ENCODE results near the gene ARFIP2. TPM values are rescaled to one million over a fixed set of nuclear protein-coding genes. Genes with fewer than 3 reads are reported as not detected.

The ARFIP2 gene
- total and polyA plus RNA-seq, 2 donors from 2014 or later: 45.6 to 62.3 TPM

GRCh38 chr11:6502382-6502781 is 21.3 kb upstream of the ARFIP2 start:
- Histone ChIP-seq H3K4me3 (ENCODE audit: low read length in 3 of 3) (no peak overlapping the region), H3K27ac (ENCODE audit: low read depth in 2 of 2, low read length in 2 of 2) (no peak overlapping the region), H3K4me1 (ENCODE audit: control insufficient read depth in 2 of 3, insufficient read depth in 2 of 3, low read depth in 1 of 3, low read length in 3 of 3) (no peaks in the 10 kb centered on the region), H3K36me3 (ENCODE audit: control insufficient read depth in 2 of 3, insufficient read depth in 3 of 3, low read length in 3 of 3) (no peaks in the 10 kb centered on the region), H3K27me3 (ENCODE audit: control insufficient read depth, insufficient read depth, low read length) (no peaks in the 10 kb centered on the region), H3K9ac (ENCODE audit: low read length in 3 of 3) (no peak overlapping the region), H3K9me3 (ENCODE audit: control insufficient read depth in 2 of 3, insufficient read depth in 1 of 3, low read length in 3 of 3) (no peaks in the 10 kb centered on the region)
- DNase-seq: no peak
- no peak for FAIRE-seq
- intact Hi-C loops (cut with DNase I): loop anchor here (10.0 kb wide), 1 partner anchor 118 kb away; no protein-coding TSS in a partner anchor
- TF ChIP-seq CTCF (IDR thresholded peaks at IDR 0.05; ENCODE audit: borderline replicate concordance, extremely low read depth, insufficient read depth): no peak

- FAIRE-seq (no peak), DNase-seq (no peak)
- Histone ChIP-seq H3K27me3 (ENCODE audit: control insufficient read depth, insufficient read depth, low read length) (no peaks in the 10 kb centered on the region), H3K9me3 (ENCODE audit: control insufficient read depth in 2 of 3, insufficient read depth in 1 of 3, low read length in 3 of 3) (no peaks in the 10 kb centered on the region), H3K4me3 (ENCODE audit: low read length in 3 of 3) (no peak overlapping the region), H3K36me3 (ENCODE audit: control insufficient read depth in 2 of 3, insufficient read depth in 3 of 3, low read length in 3 of 3) (no peaks in the 10 kb centered on the region), H3K27ac (ENCODE audit: low read depth in 2 of 2, low read length in 2 of 2) (no peak overlapping the region), H3K4me1 (ENCODE audit: control insufficient read depth in 2 of 3, insufficient read depth in 2 of 3, low read depth in 1 of 3, low read length in 3 of 3) (no peaks in the 10 kb centered on the region), H3K9ac (ENCODE audit: low read length in 3 of 3) (no peak overlapping the region)
- TF ChIP-seq CTCF (IDR thresholded peaks at IDR 0.05; ENCODE audit: borderline replicate concordance, extremely low read depth, insufficient read depth): no peak
- intact Hi-C loops (cut with DNase I): no loop called here
Observed at GRCh38 chr11:6498544-6498943, 17.4 kb upstream of the ARFIP2 start.

- Histone ChIP-seq H3K9ac (ENCODE audit: low read length in 3 of 3) (no peak overlapping the region), H3K4me1 (ENCODE audit: control insufficient read depth in 2 of 3, insufficient read depth in 2 of 3, low read depth in 1 of 3, low read length in 3 of 3) (no peaks in the 10 kb centered on the region), H3K27ac (ENCODE audit: low read depth in 2 of 2, low read length in 2 of 2) (no peak overlapping the region), H3K36me3 (ENCODE audit: control insufficient read depth in 2 of 3, insufficient read depth in 3 of 3, low read length in 3 of 3) (no peaks in the 10 kb centered on the region), H3K27me3 (ENCODE audit: control insufficient read depth, insufficient read depth, low read length) (no peaks in the 10 kb centered on the region), H3K4me3 (ENCODE audit: low read length in 3 of 3) (no peak overlapping the region), H3K9me3 (ENCODE audit: control insufficient read depth in 2 of 3, insufficient read depth in 1 of 3, low read length in 3 of 3) (no peaks in the 10 kb centered on the region)
- intact Hi-C loops (cut with DNase I): no loop called here
- no peak for TF ChIP-seq CTCF (IDR thresholded peaks at IDR 0.05; ENCODE audit: borderline replicate concordance, extremely low read depth, insufficient read depth)
- FAIRE-seq: no peak
- no peak for DNase-seq
Observed at GRCh38 chr11:6498121-6498520, 17.0 kb upstream of the ARFIP2 start.

All from kidney (tissue), 14 donors.